HepG2 (cell line): ENCODE data around the gene ARHGAP45. TPM values are rescaled to one million over a fixed set of nuclear protein-coding genes. Genes with fewer than 3 reads are reported as not detected.
A peak's percentile ranks its signal among the peaks of the same experiment; 100 is the strongest.

ENCODE experiments used
- ATAC-seq: fragments of 200-7000 bp; cut with Tn5 transposase; 3 replicates; pipeline ENCODE4 v1.9.1; 2020; ENCODE audit warnings: mild to moderate bottlenecking, moderate library complexity
- BruUV-seq: library from RNA; stranded (reverse); fragments of 400-500 nt; replicated peaks from 2 replicates; lab custom pipeline; 2021; lab: Mats Ljungman, UMichigan
- CTCF ChIA-PET: fragments of 300-600 bp; formaldehyde crosslinking; extraction: SDS; loops from one replicate; lab custom pipeline; 2021; ENCODE audit warnings: low total read pairs, inconsistent platforms, low intra/inter-chr PET ratio; lab: Yijun Ruan, JAX
- POLR2A ChIA-PET: fragments of 350-600 bp; sonication (Branson Sonifier 250); formaldehyde crosslinking; loops from one replicate; lab custom pipeline; 2020; ENCODE audit warnings: antibody characterized with exemption, inconsistent platforms; lab: Yijun Ruan, JAX
- DNase-seq: peaks from one replicate; pipeline ENCODE4 v3.0.0-alpha.2; 2015; ENCODE audit warnings: low spot score
- FAIRE-seq: peaks from 3 replicates; lab custom pipeline; 2011; peaks lifted over from hg19 to GRCh38; lab: Jason Lieb, UNC
- H2AFZ ChIP-seq: one replicate; pipeline ENCODE4 v1.6.1; 2011; ENCODE audit warnings: low read length, inconsistent platforms
- H3K27ac ChIP-seq: fragments of 300-600 bp; 3 replicates; pipeline ENCODE4 v1.8.0; 2011; ENCODE audit warnings: mixed run types, mild to moderate bottlenecking, mixed read lengths, low read length, inconsistent platforms; ENCODE audit not compliant: insufficient read depth; ENCODE audit errors: extremely low read length
- H3K27me3 ChIP-seq, 2 experiments: fragments of 200-600 bp in 1 of 2; 2 replicates in 1 of 2; 3 replicates in 1 of 2; pipeline versions ENCODE4 v1.6.0 to v1.8.0; 2011; ENCODE audit warnings: low read length in 2 of 2, mild to moderate bottlenecking in 2 of 2, moderate library complexity in 2 of 2, inconsistent platforms in 1 of 2; ENCODE audit not compliant: insufficient read depth in 2 of 2, control insufficient read depth in 1 of 2
- H3K36me3 ChIP-seq, 2 experiments: fragments of 200-600 bp in 1 of 2; replicated peaks in 1 of 2; 2 replicates in 1 of 2; 3 replicates in 1 of 2; pipeline versions ENCODE4 v1.5.1 to v1.8.0; 2011; ENCODE audit warnings: low read length in 2 of 2, inconsistent platforms in 1 of 2; ENCODE audit not compliant: insufficient read depth in 2 of 2, control insufficient read depth in 1 of 2
- H3K4me1 ChIP-seq: 2 replicates; pipeline ENCODE4 v1.5.1; 2012; ENCODE audit warnings: low read length, inconsistent platforms; ENCODE audit not compliant: insufficient read depth
- H3K4me2 ChIP-seq: 2 replicates; pipeline ENCODE4 v1.6.0; 2011; ENCODE audit warnings: low read depth, low read length, inconsistent platforms
- H3K4me3 ChIP-seq, 3 experiments: fragments of 200-600 bp in 1 of 3; sonication (generic), shearing (Covaris generic) in 1 of 3; replicated peaks in 1 of 3; 2 replicates each; pipeline ENCODE4 v1.5.1; 2011 to 2016; ENCODE audit warnings: low read length in 3 of 3, inconsistent platforms in 2 of 3, low read depth in 2 of 3, mild to moderate bottlenecking in 2 of 3, control low read depth in 1 of 3, mixed read lengths in 1 of 3; ENCODE audit not compliant: insufficient read depth in 1 of 3
- H3K79me2 ChIP-seq: one replicate; pipeline ENCODE4 v1.6.1; 2011; ENCODE audit warnings: low read length, inconsistent platforms; ENCODE audit not compliant: insufficient read depth
- H3K9ac ChIP-seq: 2 replicates; pipeline ENCODE4 v1.6.0; 2011; ENCODE audit warnings: mild to moderate bottlenecking, low read depth, low read length, inconsistent platforms; ENCODE audit not compliant: insufficient read depth
- H3K9me3 ChIP-seq: 2 replicates; pipeline ENCODE4 v1.5.1; 2012; ENCODE audit warnings: mild to moderate bottlenecking, low read length
- H4K20me1 ChIP-seq: 2 replicates; pipeline ENCODE4 v1.6.0; 2011; ENCODE audit warnings: inconsistent platforms, mild to moderate bottlenecking, low read length, moderate library complexity; ENCODE audit not compliant: insufficient read depth
- AGO1 ChIP-seq: fragments of 200-400 bp; formaldehyde crosslinking; IDR thresholded peaks from 2 replicates; pipeline ENCODE4 v1.6.1; 2017; ENCODE audit warnings: mild to moderate bottlenecking, low read depth, low read length, moderate library complexity; ENCODE audit not compliant: poor library complexity, severe bottlenecking
- FOXK1 ChIP-seq: sonication (generic); formaldehyde crosslinking; IDR thresholded peaks from 2 replicates; pipeline ENCODE4 v1.4.0; 2020; ENCODE audit warnings: low read depth, missing genetic modification reagents, borderline replicate concordance
- LCORL ChIP-seq, 2 experiments: fragments of 450-650 bp in 1 of 2; sonication (generic) in 1 of 2; formaldehyde crosslinking in 1 of 2; IDR thresholded peaks; 2 replicates each; pipeline versions ENCODE4 v1.5.0 to v1.6.1; 2017 to 2020; ENCODE audit warnings: antibody characterized with exemption in 1 of 2, missing genetic modification reagents in 1 of 2
- MAX ChIP-seq: IDR thresholded peaks from 2 replicates; pipeline ENCODE4 v1.6.1; 2012; ENCODE audit warnings: inconsistent platforms
- MZF1 ChIP-seq: sonication (generic); formaldehyde crosslinking; IDR thresholded peaks from 2 replicates; pipeline ENCODE4 v1.8.1; 2023; ENCODE audit warnings: mild to moderate bottlenecking, missing genetic modification reagents, borderline replicate concordance
- NR2F2 ChIP-seq: IDR thresholded peaks from 2 replicates; pipeline ENCODE4 v1.6.1; 2012; ENCODE audit warnings: low read depth, inconsistent platforms, borderline replicate concordance
- PHF8 ChIP-seq: sonication (generic); formaldehyde crosslinking; IDR thresholded peaks from 2 replicates; pipeline ENCODE4 v1.5.0; 2020; ENCODE audit warnings: missing genetic modification reagents
- SRSF1 ChIP-seq: fragments of 200-400 bp; formaldehyde crosslinking; optimal IDR thresholded peaks from 2 replicates; pipeline ENCODE3; 2017; ENCODE audit warnings: mild to moderate bottlenecking, low read depth, low read length, moderate library complexity
- SUZ12 ChIP-seq: fragments of 150-350 bp; IDR thresholded peaks from 2 replicates; pipeline ENCODE4 v1.6.1; 2014; ENCODE audit warnings: low read depth, low read length
- ZBTB3 ChIP-seq: sonication (generic); formaldehyde crosslinking; IDR thresholded peaks from 2 replicates; pipeline ENCODE4 v1.4.0; 2020; ENCODE audit warnings: low read depth, mild to moderate bottlenecking, moderate library complexity, missing genetic modification reagents, borderline replicate concordance
- ZNF607 ChIP-seq: sonication (generic); formaldehyde crosslinking; IDR thresholded peaks from 2 replicates; pipeline ENCODE4 v1.5.1; 2020; ENCODE audit warnings: missing genetic modification reagents, mild to moderate bottlenecking, borderline replicate concordance
- ZNF616 ChIP-seq: sonication (generic); formaldehyde crosslinking; IDR thresholded peaks from 2 replicates; pipeline ENCODE4 v1.5.0; 2020; ENCODE audit warnings: low read depth, mild to moderate bottlenecking, missing genetic modification reagents
- ZNF687 ChIP-seq: sonication (generic); formaldehyde crosslinking; IDR thresholded peaks from 2 replicates; pipeline ENCODE4 v1.5.1; 2020; ENCODE audit warnings: mild to moderate bottlenecking, missing genetic modification reagents, moderate library complexity
- ZNF788 ChIP-seq: sonication (generic); formaldehyde crosslinking; IDR thresholded peaks from 2 replicates; pipeline ENCODE4 v1.5.0; 2020; ENCODE audit warnings: mild to moderate bottlenecking, missing genetic modification reagents, borderline replicate concordance
- WGBS: methylation state at CpG from one replicate; pipeline ENCODE4 v1.1.6; 2017; ENCODE audit warnings: low lambda C conversion rate; 5-methylcytosine and 5-hydroxymethylcytosine counted together
- in situ Hi-C: cut with HindIII; loops from 2 replicates; pipeline ENCODE4 v1.10.0; 2017; ENCODE audit warnings: low pct_unique_long_range_greater_than_20kb; ENCODE audit not compliant: extremely low pct_ligation_motif_present
- intact Hi-C: fragments of 100-400 bp; cut with micrococcal nuclease; formaldehyde crosslinking; loops from one replicate; pipeline ENCODE4 v1.10.0; 2022; ENCODE audit not compliant: unreplicated experiment
- polyA plus RNA-seq, 8 experiments: library from polyadenylated mRNA; depleted of rRNA in 3 of 8; stranded (reverse) in 7 of 8; unstranded in 1 of 8; fragments of >200 nt; fragmentation: Illumina TruSeq in 4 of 8; extraction: Trizol in 4 of 8; gene quantifications; 2 replicates each; pipeline versions ENCODE4 v1.2.1 to v1.2.3, GENCODE V29; 2011 to 2016; ENCODE audit warnings: low read depth in 4 of 8, missing spikeins in 1 of 8, mixed read lengths in 1 of 8; ENCODE audit not compliant: insufficient read depth in 1 of 8
- total RNA-seq, 5 experiments: library from RNA; depleted of rRNA; stranded (reverse); fragments of >200 nt; fragmentation: Illumina TruSeq; extraction: Trizol; gene quantifications; 2 replicates each; pipeline ENCODE4 v1.2.3, GENCODE V29; 2016; ENCODE audit warnings: low read depth in 1 of 5
- TF ChIP-seq, protein P1 (sequence below): sonication (generic); formaldehyde crosslinking; IDR thresholded peaks from 2 replicates; pipeline ENCODE4 v1.5.1; 2020; ENCODE audit warnings: missing genetic modification reagents, mild to moderate bottlenecking, borderline replicate concordance

Gene ARHGAP45
- total and polyA plus RNA-seq, 2 of the 13 experiments (the other 11 are each of a cell fraction or from before 2014, with no cell fraction given) = 0.84 to 32.0 TPM

GRCh38 chr19:1020868-1021425 is 46.0 kb upstream of the ARHGAP45 start, which contains the start of gene TMEM259:
TMEM259 (minus strand) TSS chr19:1021123; CDS start chr19:1020996, 127 bp downstream.
- peak within 1 kb of the TSS; percentile 93 for H3K4me2 ChIP-seq
- POLR2A ChIA-PET = interaction anchor here (1.0 to 1.4 kb wide), 6 partner anchors 19 to 182 kb away, joined by 3 to 5 read pairs (median 4); partner anchors contain the start of genes ARHGAP45 and GPX4
- no peaks in the 10 kb centered on the region for H3K9me3 ChIP-seq
- ATAC-seq (peak; percentile 82), FAIRE-seq (no peak), DNase-seq (peak; percentile 92)
- H3K36me3 ChIP-seq = 0 out of 5 replicates have a peak, but pooled peaks cover 0 to 1% of the 10 kb centered on the region in 2 experiments
- peaks cover 47% of the 10 kb centered on the region for H3K4me1 ChIP-seq
- H3K27me3 ChIP-seq = no peaks in the 10 kb centered on the region; a peak in 1 of 5 replicates
- no TSS peak for BruUV-seq
- peaks cover 48% of the 10 kb centered on the region for H3K79me2 ChIP-seq
- H3K4me3 ChIP-seq = peak within 1 kb of the TSS; percentile 69 to 92 (median 90)
- peak within 1 kb of the TSS; percentile 77 for H3K27ac ChIP-seq
- H4K20me1 ChIP-seq = peaks cover 27% of the 10 kb centered on the region
- H3K9ac ChIP-seq = peak within 1 kb of the TSS; percentile 90
- no peak within 1 kb of the TSS for H2AFZ ChIP-seq
- 0% methylated on average over 10 of the region's 68 CpGs for WGBS
- CTCF ChIA-PET = interaction anchor here (1.1 kb wide), 1 partner anchor 99 kb away, joined by 3 read pairs; no protein-coding TSS in a partner anchor
- intact Hi-C loops (loop anchor here (2.0 kb wide), 1 partner anchor 68 kb away; no protein-coding TSS in a partner anchor), in situ Hi-C loops (no loop called here)
- TF ChIP-seq SRSF1 = no peak
- peak; percentile 24 for TF ChIP-seq AGO1
- 0 out of 2 replicates have a peak, but pooled peaks have one; percentile 4 for TF ChIP-seq ZNF616 (CRISPR knock-in tag)
- TF ChIP-seq LCORL (IDR thresholded peaks at IDR 0.05) = no peak
- TF ChIP-seq LCORL (CRISPR knock-in tag; IDR thresholded peaks at IDR 0.05) = no peak; the same call in 1 of the 2 replicates
- no peak for TF ChIP-seq ZBTB3
- TF ChIP-seq MAX = peak; percentile 59
- TF ChIP-seq FOXK1 (CRISPR knock-in tag) = peak; percentile 32; the same call in 1 of the 2 replicates
- peak; percentile 72 for TF ChIP-seq PHF8 (CRISPR knock-in tag)
- peak; percentile 85 for TF ChIP-seq SUZ12
- TF ChIP-seq NR2F2 = no peak
- TF ChIP-seq MZF1 (CRISPR knock-in tag) = no peak
- TF ChIP-seq, protein P1, sequence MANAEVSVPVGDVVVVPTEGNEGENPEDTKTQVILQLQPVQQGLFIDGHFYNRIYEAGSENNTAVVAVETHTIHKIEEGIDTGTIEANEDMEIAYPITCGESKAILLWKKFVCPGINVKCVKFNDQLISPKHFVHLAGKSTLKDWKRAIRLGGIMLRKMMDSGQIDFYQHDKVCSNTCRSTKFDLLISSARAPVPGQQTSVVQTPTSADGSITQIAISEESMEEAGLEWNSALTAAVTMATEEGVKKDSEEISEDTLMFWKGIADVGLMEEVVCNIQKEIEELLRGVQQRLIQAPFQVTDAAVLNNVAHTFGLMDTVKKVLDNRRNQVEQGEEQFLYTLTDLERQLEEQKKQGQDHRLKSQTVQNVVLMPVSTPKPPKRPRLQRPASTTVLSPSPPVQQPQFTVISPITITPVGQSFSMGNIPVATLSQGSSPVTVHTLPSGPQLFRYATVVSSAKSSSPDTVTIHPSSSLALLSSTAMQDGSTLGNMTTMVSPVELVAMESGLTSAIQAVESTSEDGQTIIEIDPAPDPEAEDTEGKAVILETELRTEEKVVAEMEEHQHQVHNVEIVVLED (CRISPR knock-in tag) = peak; percentile 85; the same call in 1 of the 2 replicates
- 0 out of 2 replicates have a peak, but pooled peaks have one; percentile 38 for TF ChIP-seq ZNF607
- TF ChIP-seq ZNF687 (CRISPR knock-in tag) = peak; percentile 51
- peak; percentile 29; the same call in 1 of the 2 replicates for TF ChIP-seq ZNF788 (CRISPR knock-in tag)
